ENCODE results near the gene WRAP73. TPM values are rescaled to one million over a fixed set of nuclear protein-coding genes. Genes with fewer than 3 reads are reported as not detected.

The WRAP73 gene
- polyA plus RNA-seq, 2 of the 4 experiments (the other 2 are of a cell fraction): 15.4 to 16.1 TPM

DNA sequence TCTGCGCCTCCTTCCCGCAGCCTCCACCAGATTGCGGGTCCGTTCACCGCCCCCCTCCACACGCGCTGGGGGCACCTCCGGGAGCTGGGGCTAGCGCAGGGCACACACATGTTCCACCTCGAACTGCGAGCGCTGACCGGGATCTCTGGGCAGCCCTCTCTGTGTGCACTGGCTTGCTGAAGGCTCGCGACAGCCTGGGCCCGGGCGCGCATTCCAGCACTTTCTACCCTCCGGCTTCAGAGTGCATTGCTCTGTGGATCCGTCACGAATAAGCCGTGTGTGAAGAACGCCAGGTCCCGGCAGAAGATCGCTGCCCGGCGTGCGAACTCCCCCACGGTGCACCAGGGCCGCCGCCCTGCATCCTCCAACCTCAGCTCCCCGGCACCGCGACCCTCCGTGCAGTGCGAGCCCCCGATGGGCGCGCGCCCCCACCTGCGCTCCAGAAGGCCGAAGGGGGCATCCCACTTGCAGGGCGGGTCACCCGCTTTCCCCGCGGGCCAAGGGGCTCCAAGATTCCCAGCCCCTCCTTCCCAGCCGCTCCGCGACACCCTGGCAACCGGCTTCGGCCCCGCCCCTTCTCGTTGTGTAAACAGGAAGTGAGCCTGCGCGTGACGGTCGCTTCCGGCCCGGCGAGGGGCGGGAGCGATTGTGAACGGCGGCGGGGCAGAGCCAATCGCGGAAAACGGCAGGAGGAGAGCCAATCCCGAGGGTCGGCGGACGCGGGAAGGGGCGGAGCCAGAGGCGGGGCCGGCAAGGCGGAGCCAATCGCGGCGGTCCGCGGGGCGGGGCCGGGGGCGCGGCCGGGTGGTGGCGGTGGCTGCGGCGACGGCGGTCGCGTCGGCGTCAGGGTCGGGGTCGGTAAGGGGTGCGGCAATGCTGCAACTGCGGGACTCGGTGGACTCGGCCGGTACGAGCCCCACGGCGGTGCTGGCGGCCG is 25.4 kb downstream of the WRAP73 start, which contains the start of gene TPRG1L:
Gene TPRG1L, plus strand, starts transcription at position 816 of the 937 bp plus-strand sequence. Its CDS starts 58 bp downstream, at position 874.
- DNase-seq (ENCODE audit: low read depth in 1 of 2, low spot score in 1 of 2): peak; percentile 90 to 93
- no peaks in the 10 kb centered on the region for H3K9me3 ChIP-seq
- peak within 1 kb of the TSS; percentile 87 for H3K4me2 ChIP-seq
- H3K27ac ChIP-seq: peak within 1 kb of the TSS; percentile 86 to 96
- ChIA-PET CTCF (interaction anchor here (5.8 to 7.0 kb wide), 2 partner anchors 134 to 172 kb away, joined by 58 to 102 read pairs; no protein-coding TSS in a partner anchor), POLR2A (no interaction called here)
- peaks cover 6% of the 10 kb centered on the region; the same call in 1 of the 3 replicates for H3K4me1 ChIP-seq
- 4% methylated on average over 27 of the region's 108 CpGs for WGBS (ENCODE audit: missing lambda C conversion rate)
- ATAC-seq: peak; percentile 87 to 94
- peak within 1 kb of the TSS; percentile 92 for H3K4me3 ChIP-seq
- no peak for FAIRE-seq
- TF ChIP-seq TP53 (CRISPR knock-in tag; IDR thresholded peaks at IDR 0.05) (no peak), HOXB5 (CRISPR knock-in tag; IDR thresholded peaks at IDR 0.05) (no peak), RAD21 (conservative IDR thresholded peaks at IDR 0.05 in 1 of 2, IDR thresholded peaks at IDR 0.05 in 1 of 2) (no peak), BHLHE40 (IDR thresholded peaks at IDR 0.05; ENCODE audit: low read depth, low read length) (no peak), JUN (IDR thresholded peaks at IDR 0.05) (peak in 1 of 2 experiments; percentile 54; a peak in 1 of 5 replicates), FOXS1 (CRISPR knock-in tag; IDR thresholded peaks at IDR 0.05) (no peak), EHMT2 (IDR thresholded peaks at IDR 0.05; ENCODE audit: low read depth) (no peak), POLR2AphosphoS2 (conservative IDR thresholded peaks at IDR 0.05; ENCODE audit: low read length) (no peak), RCOR1 (IDR thresholded peaks at IDR 0.05; ENCODE audit: low read depth, low read length) (no peak), CHD2 (IDR thresholded peaks at IDR 0.05; ENCODE audit: low read length, partially characterized antibody) (peak; percentile 23), MYC (IDR thresholded peaks at IDR 0.05; ENCODE audit: borderline replicate concordance, low read length) (no peak), SMC3 (IDR thresholded peaks at IDR 0.05) (no peak), RFX5 (IDR thresholded peaks at IDR 0.05) (no peak), GATA3 (IDR thresholded peaks at IDR 0.05; ENCODE audit: borderline replicate concordance) (no peak), HDAC2 (IDR thresholded peaks at IDR 0.05) (no peak), MAFK (IDR thresholded peaks at IDR 0.05; ENCODE audit: partially characterized antibody) (no peak), POLR2A (IDR thresholded peaks at IDR 0.05; ENCODE audit: low read length) (peak; percentile 63), HEYL (CRISPR knock-in tag; IDR thresholded peaks at IDR 0.05) (no peak), ZC3H11A (IDR thresholded peaks at IDR 0.05) (no peak), ZNF302 (CRISPR knock-in tag; IDR thresholded peaks at IDR 0.05) (no peak), CBX8 (IDR thresholded peaks at IDR 0.05) (no peak), RNF2 (IDR thresholded peaks at IDR 0.05; ENCODE audit: borderline replicate concordance, low read depth) (no peak), ESRRA (IDR thresholded peaks at IDR 0.05; ENCODE audit: borderline replicate concordance, low read length) (no peak), CHD4 (IDR thresholded peaks at IDR 0.05; ENCODE audit: borderline replicate concordance) (no peak), FOSL2 (IDR thresholded peaks at IDR 0.05) (no peak), FOSL2 (CRISPR knock-in tag; IDR thresholded peaks at IDR 0.05) (no peak), HOXB13 (CRISPR knock-in tag; IDR thresholded peaks at IDR 0.05; ENCODE audit: low read depth) (no peak), FOSB (CRISPR knock-in tag; IDR thresholded peaks at IDR 0.05) (no peak), ZFP36 (IDR thresholded peaks at IDR 0.05; ENCODE audit: borderline replicate concordance, partially characterized antibody) (no peak), CBX2 (IDR thresholded peaks at IDR 0.05; ENCODE audit: borderline replicate concordance, low read depth) (no peak), NPAS2 (CRISPR knock-in tag; IDR thresholded peaks at IDR 0.05; ENCODE audit: borderline replicate concordance) (no peak)
- TF ChIP-seq, protein P1, sequence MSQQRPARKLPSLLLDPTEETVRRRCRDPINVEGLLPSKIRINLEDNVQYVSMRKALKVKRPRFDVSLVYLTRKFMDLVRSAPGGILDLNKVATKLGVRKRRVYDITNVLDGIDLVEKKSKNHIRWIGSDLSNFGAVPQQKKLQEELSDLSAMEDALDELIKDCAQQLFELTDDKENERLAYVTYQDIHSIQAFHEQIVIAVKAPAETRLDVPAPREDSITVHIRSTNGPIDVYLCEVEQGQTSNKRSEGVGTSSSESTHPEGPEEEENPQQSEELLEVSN (IDR thresholded peaks at IDR 0.05; ENCODE audit: borderline replicate concordance, low read depth): no peak
- TF ChIP-seq, protein P2, sequence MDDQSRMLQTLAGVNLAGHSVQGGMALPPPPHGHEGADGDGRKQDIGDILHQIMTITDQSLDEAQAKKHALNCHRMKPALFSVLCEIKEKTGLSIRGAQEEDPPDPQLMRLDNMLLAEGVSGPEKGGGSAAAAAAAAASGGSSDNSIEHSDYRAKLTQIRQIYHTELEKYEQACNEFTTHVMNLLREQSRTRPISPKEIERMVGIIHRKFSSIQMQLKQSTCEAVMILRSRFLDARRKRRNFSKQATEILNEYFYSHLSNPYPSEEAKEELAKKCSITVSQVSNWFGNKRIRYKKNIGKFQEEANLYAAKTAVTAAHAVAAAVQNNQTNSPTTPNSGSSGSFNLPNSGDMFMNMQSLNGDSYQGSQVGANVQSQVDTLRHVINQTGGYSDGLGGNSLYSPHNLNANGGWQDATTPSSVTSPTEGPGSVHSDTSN (IDR thresholded peaks at IDR 0.05): peak; percentile 67; the same call in 1 of the 2 replicates
- TF ChIP-seq, protein P3, sequence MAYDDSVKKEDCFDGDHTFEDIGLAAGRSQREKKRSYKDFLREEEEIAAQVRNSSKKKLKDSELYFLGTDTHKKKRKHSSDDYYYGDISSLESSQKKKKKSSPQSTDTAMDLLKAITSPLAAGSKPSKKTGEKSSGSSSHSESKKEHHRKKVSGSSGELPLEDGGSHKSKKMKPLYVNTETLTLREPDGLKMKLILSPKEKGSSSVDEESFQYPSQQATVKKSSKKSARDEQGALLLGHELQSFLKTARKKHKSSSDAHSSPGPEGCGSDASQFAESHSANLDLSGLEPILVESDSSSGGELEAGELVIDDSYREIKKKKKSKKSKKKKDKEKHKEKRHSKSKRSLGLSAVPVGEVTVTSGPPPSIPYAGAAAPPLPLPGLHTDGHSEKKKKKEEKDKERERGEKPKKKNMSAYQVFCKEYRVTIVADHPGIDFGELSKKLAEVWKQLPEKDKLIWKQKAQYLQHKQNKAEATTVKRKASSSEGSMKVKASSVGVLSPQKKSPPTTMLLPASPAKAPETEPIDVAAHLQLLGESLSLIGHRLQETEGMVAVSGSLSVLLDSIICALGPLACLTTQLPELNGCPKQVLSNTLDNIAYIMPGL (CRISPR knock-in tag; IDR thresholded peaks at IDR 0.05; ENCODE audit: borderline replicate concordance): no peak
- TF ChIP-seq, protein P4, sequence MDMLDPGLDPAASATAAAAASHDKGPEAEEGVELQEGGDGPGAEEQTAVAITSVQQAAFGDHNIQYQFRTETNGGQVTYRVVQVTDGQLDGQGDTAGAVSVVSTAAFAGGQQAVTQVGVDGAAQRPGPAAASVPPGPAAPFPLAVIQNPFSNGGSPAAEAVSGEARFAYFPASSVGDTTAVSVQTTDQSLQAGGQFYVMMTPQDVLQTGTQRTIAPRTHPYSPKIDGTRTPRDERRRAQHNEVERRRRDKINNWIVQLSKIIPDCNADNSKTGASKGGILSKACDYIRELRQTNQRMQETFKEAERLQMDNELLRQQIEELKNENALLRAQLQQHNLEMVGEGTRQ (IDR thresholded peaks at IDR 0.05): peak; percentile 63
- TF ChIP-seq, protein P5, sequence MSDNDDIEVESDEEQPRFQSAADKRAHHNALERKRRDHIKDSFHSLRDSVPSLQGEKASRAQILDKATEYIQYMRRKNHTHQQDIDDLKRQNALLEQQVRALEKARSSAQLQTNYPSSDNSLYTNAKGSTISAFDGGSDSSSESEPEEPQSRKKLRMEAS (IDR thresholded peaks at IDR 0.05): peak; percentile 53
